IPS-NIHi7 (cell line): ENCODE data around the gene GLUD2.
"Not testable (repeated sequence)": the region's sequence is repeated elsewhere in the genome, so short reads cannot be mapped to it uniquely, and the experiment has no call there.

Experiments
- DNase-seq: peaks from one replicate; pipeline ENCODE4 v3.0.0; 2012; ENCODE audit warnings: mixed read lengths; ENCODE audit errors: extremely low spot score

The GLUD2 gene

GRCh38 chrX:121047441-121048419 lies at the start of gene GLUD2:
Gene GLUD2, plus strand, starts transcription at chrX:121047610. Its CDS starts 75 bp downstream, at chrX:121047685.
- peak; percentile 61 for DNase-seq

GRCh38 chrX:120999413-120999812 lies 48.0 kb upstream of the GLUD2 start:
- no peak for DNase-seq

- DNase-seq = no peak
These were observed 46.8 kb upstream of the GLUD2 start for GRCh38 chrX:121000589-121000988.

- no peak for DNase-seq
These were observed 38.5 kb upstream of the GLUD2 start for GRCh38 chrX:121008920-121009319.

GRCh38 chrX:121009764-121010163 lies 37.6 kb upstream of the GLUD2 start:
- no peak for DNase-seq

- DNase-seq = no peak
These were observed 37.2 kb upstream of the GLUD2 start for GRCh38 chrX:121010218-121010617.

- no peak for DNase-seq
These were observed 36.2 kb upstream of the GLUD2 start for GRCh38 chrX:121011254-121011653.

GRCh38 chrX:121013897-121014455 lies 33.4 kb upstream of the GLUD2 start:
- no peak for DNase-seq

- DNase-seq = no peak
These were observed 32.6 kb upstream of the GLUD2 start for GRCh38 chrX:121014826-121015225.

- no peak for DNase-seq
These were observed 19.0 kb upstream of the GLUD2 start for GRCh38 chrX:121028419-121028818.

- DNase-seq = no peak
These were observed 17.3 kb upstream of the GLUD2 start for GRCh38 chrX:121030083-121030482.

- no peak for DNase-seq
These were observed 14.9 kb upstream of the GLUD2 start for GRCh38 chrX:121032531-121032930.

- no peak for DNase-seq
These were observed 11.3 kb upstream of the GLUD2 start for GRCh38 chrX:121036137-121036536.

GRCh38 chrX:121036951-121037350 lies 10.5 kb upstream of the GLUD2 start:
- DNase-seq = no peak

GRCh38 chrX:121050781-121051180 lies 3.4 kb downstream of the GLUD2 start:
- DNase-seq = no peak

- DNase-seq = no peak
These were observed 4.7 kb downstream of the GLUD2 start for GRCh38 chrX:121052122-121052521.

GRCh38 chrX:121062289-121062688 lies 14.9 kb downstream of the GLUD2 start:
- no peak for DNase-seq

GRCh38 chrX:121064579-121064978 lies 17.2 kb downstream of the GLUD2 start:
- DNase-seq = no peak

- not testable (repeated sequence) for DNase-seq
These were observed 36.8 kb downstream of the GLUD2 start for GRCh38 chrX:121084247-121084646.

GRCh38 chrX:121084903-121085611 lies 37.6 kb downstream of the GLUD2 start:
- DNase-seq = no peak

- DNase-seq = no peak
These were observed 38.2 kb downstream of the GLUD2 start for GRCh38 chrX:121085612-121086010.

GRCh38 chrX:121093011-121093410 lies 45.6 kb downstream of the GLUD2 start:
- no peak for DNase-seq
